Liver (tissue), 9 donors: Measurements from ENCODE around the gene ZNF148. TPM values are rescaled to one million over a fixed set of nuclear protein-coding genes. Genes with fewer than 3 reads are reported as not detected.

ENCODE experiments used
- DNase-seq: peaks from one replicate; pipeline ENCODE4 v3.0.0-alpha.2; 2017; ENCODE audit warnings: low spot score
- H3K27ac ChIP-seq, 2 donors: one replicate each; pipeline ENCODE4 v1.7.0; 2013; ENCODE audit warnings: inconsistent platforms in 2 of 2, low read length in 2 of 2, control low read depth in 1 of 2, low read depth in 1 of 2, mild to moderate bottlenecking in 1 of 2
- H3K27me3 ChIP-seq, 4 donors: one replicate each; pipeline versions ENCODE4 v1.6.1 to v1.7.0; 2013; ENCODE audit warnings: low read length in 3 of 4, inconsistent platforms in 1 of 4, mild to moderate bottlenecking in 1 of 4, moderate library complexity in 1 of 4; ENCODE audit not compliant: control insufficient read depth in 4 of 4, insufficient read depth in 4 of 4
- H3K36me3 ChIP-seq, 4 donors: one replicate each; pipeline versions ENCODE4 v1.6.1 to v1.7.0; 2013; ENCODE audit warnings: low read length in 3 of 4, mild to moderate bottlenecking in 3 of 4, low read depth in 1 of 4, moderate library complexity in 1 of 4; ENCODE audit not compliant: control insufficient read depth in 4 of 4, insufficient read depth in 3 of 4
- H3K4me1 ChIP-seq, 4 donors: one replicate each; pipeline versions ENCODE4 v1.6.1 to v1.7.0; 2013; ENCODE audit warnings: low read length in 3 of 4, mild to moderate bottlenecking in 3 of 4, moderate library complexity in 1 of 4; ENCODE audit not compliant: control insufficient read depth in 4 of 4, insufficient read depth in 4 of 4
- H3K4me3 ChIP-seq, 3 donors: one replicate each; pipeline versions ENCODE4 v1.6.1 to v1.7.0; 2013; ENCODE audit warnings: low read length in 3 of 3, control low read depth in 1 of 3, low read depth in 1 of 3, mild to moderate bottlenecking in 1 of 3
- H3K9ac ChIP-seq, 2 donors: one replicate each; pipeline ENCODE4 v1.7.0; 2013; ENCODE audit warnings: low read length in 2 of 2, mild to moderate bottlenecking in 2 of 2, moderate library complexity in 2 of 2, control low read depth in 1 of 2, low read depth in 1 of 2
- H3K9me3 ChIP-seq, 4 donors: one replicate each; pipeline versions ENCODE4 v1.6.1 to v1.7.0; 2013; ENCODE audit warnings: low read length in 3 of 4; ENCODE audit not compliant: control insufficient read depth in 4 of 4
- ATF3 ChIP-seq: IDR thresholded peaks from 2 replicates; pipeline ENCODE4 v1.6.1; 2016; ENCODE audit warnings: antibody characterized with exemption
- CTCF ChIP-seq: fragments of 150-350 bp; IDR thresholded peaks from 2 replicates; pipeline ENCODE4 v1.5.1; 2017; ENCODE audit warnings: improper control_type of control experiment, low read depth, low read length; ENCODE audit not compliant: missing input control
- EGR1 ChIP-seq, 2 donors: IDR thresholded peaks; 2 replicates each; pipeline ENCODE4 v1.6.1; 2016 to 2018; ENCODE audit warnings: antibody characterized with exemption in 2 of 2, low read depth in 2 of 2
- FOXA1 ChIP-seq: IDR thresholded peaks from 2 replicates; pipeline ENCODE4 v1.6.1; 2016; ENCODE audit warnings: antibody characterized with exemption
- FOXA2 ChIP-seq: IDR thresholded peaks from 2 replicates; pipeline ENCODE4 v1.6.1; 2016; ENCODE audit warnings: antibody characterized with exemption
- GABPA ChIP-seq, 2 donors: IDR thresholded peaks in 1 of 2; conservative IDR thresholded peaks in 1 of 2; 2 replicates each; pipeline ENCODE4 v1.6.1; 2016; ENCODE audit warnings: antibody characterized with exemption in 2 of 2, mild to moderate bottlenecking in 1 of 2, moderate library complexity in 1 of 2
- HNF4A ChIP-seq, 2 donors: conservative IDR thresholded peaks; 2 replicates each; pipeline ENCODE4 v1.6.1; 2016; ENCODE audit warnings: antibody characterized with exemption in 2 of 2, mild to moderate bottlenecking in 2 of 2
- HNF4G ChIP-seq: IDR thresholded peaks from 2 replicates; pipeline ENCODE4 v1.6.1; 2016; ENCODE audit warnings: antibody characterized with exemption
- JUND ChIP-seq, 2 donors: IDR thresholded peaks; 2 replicates each; pipeline ENCODE4 v1.6.1; 2016; ENCODE audit warnings: antibody characterized with exemption in 2 of 2
- NR2F2 ChIP-seq: IDR thresholded peaks from 2 replicates; pipeline ENCODE4 v1.6.1; 2016; ENCODE audit warnings: antibody characterized with exemption
- RXRA ChIP-seq, 2 donors: IDR thresholded peaks; 2 replicates each; pipeline ENCODE4 v1.6.1; 2017 to 2018; ENCODE audit warnings: antibody characterized with exemption in 2 of 2, mild to moderate bottlenecking in 1 of 2
- SP1 ChIP-seq: IDR thresholded peaks from 2 replicates; pipeline ENCODE4 v1.6.1; 2018; ENCODE audit warnings: antibody characterized with exemption, mild to moderate bottlenecking
- YY1 ChIP-seq: IDR thresholded peaks from 2 replicates; pipeline ENCODE4 v1.6.1; 2016; ENCODE audit warnings: antibody characterized with exemption, mild to moderate bottlenecking
- WGBS: extraction: QIAGEN DNeasy Blood & Tissue Kit; methylation state at CpG from one replicate; pipeline ENCODE4 v1.1.7; 2013; 5-methylcytosine and 5-hydroxymethylcytosine counted together
- polyA plus RNA-seq, 2 donors: library from polyadenylated mRNA; stranded (reverse) in 1 of 2; unstranded in 1 of 2; fragments of 200-250 nt in 1 of 2; fragments of >200 nt in 1 of 2; fragmentation: Nextera tagmentation in 1 of 2; extraction: Ambion mirVana in 1 of 2; gene quantifications; one replicate each; pipeline versions ENCODE4 v1.2.1 to v1.2.3, GENCODE V29; 2013 to 2015
- total RNA-seq, 2 donors: library from RNA; depleted of rRNA; stranded (reverse); fragments of >200 nt; gene quantifications; one replicate each; pipeline ENCODE4 v1.2.3, GENCODE V29; 2014
- TF ChIP-seq, protein P1 (sequence below): IDR thresholded peaks from 2 replicates; pipeline ENCODE4 v1.6.1; 2016; ENCODE audit warnings: antibody characterized with exemption
- TF ChIP-seq, protein P2 (sequence below): IDR thresholded peaks from 2 replicates; pipeline ENCODE4 v1.6.1; 2016; ENCODE audit warnings: antibody characterized with exemption, mild to moderate bottlenecking
- donor health status: healthy.
- donor health status: healthy.
- donor health status: healthy.
- donor health status: healthy.
- donor health status: healthy.

ZNF148 gene
- total and polyA plus RNA-seq, 4 donors = 4.0 to 20.3 (median 17.1) TPM

DNA sequence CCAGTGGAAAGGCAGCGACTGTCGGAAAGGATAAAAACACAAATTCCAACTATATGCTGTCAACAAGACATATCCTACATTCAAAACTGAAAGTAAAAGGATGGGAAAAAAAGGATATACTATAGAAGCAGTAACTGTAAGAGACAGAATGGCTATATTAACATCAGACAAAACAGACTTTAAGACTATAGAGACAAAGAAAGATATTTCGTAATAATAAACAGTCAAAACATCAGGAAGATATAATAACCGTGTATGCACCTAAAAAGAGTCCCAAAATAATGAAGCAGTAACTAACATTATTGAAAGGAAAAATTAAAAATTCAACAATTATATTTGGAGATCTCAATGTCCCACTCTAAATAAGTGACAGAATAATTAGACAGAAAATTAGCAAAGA is 48.2 kb downstream of the ZNF148 start:
- Histone ChIP-seq H3K4me3 (no peak overlapping the region), H3K9me3 (no peaks in the 10 kb centered on the region), H3K9ac (no peak overlapping the region), H3K27me3 (no peaks in the 10 kb centered on the region), H3K27ac (no peak overlapping the region), H3K4me1 (no peaks in the 10 kb centered on the region), H3K36me3 (peaks cover 0 to 4% (median under 1%) of the 10 kb centered on the region in 4 donors)
- no peak for DNase-seq
- WGBS = 84% methylated on average over 4 of the region's 4 CpGs
- no peak for TF ChIP-seq JUND (IDR thresholded peaks at IDR 0.05)
- no peak for TF ChIP-seq HNF4G
- no peak for TF ChIP-seq HNF4A (conservative IDR thresholded peaks at IDR 0.05)
- TF ChIP-seq YY1 = no peak
- no peak for TF ChIP-seq EGR1 (IDR thresholded peaks at IDR 0.05; ENCODE audit: low read depth in 2 of 2)
- TF ChIP-seq NR2F2 = no peak

DNA sequence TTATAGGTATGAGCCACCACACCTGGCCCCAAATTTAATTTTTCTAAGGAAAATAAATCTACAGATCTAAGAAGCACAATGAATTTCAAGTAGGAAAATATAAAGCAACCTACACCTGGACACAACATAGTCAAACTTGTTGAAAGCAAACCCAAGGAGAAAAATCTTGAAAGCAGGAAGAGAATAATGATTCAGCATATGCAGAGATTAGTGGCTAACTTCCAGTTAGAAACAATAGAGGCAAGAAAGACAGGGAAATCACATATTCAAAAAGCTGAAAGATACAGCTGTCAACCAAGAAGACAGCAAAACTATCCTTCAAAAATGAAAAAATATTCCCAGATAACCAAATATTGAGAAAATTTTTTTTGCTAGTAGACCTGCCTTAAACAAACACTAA is 49.4 kb downstream of the ZNF148 start:
- Histone ChIP-seq H3K27me3 (no peaks in the 10 kb centered on the region), H3K4me1 (no peaks in the 10 kb centered on the region), H3K9me3 (no peaks in the 10 kb centered on the region), H3K9ac (no peak overlapping the region), H3K4me3 (no peak overlapping the region), H3K27ac (no peak overlapping the region), H3K36me3 (peaks cover 0 to 4% (median under 1%) of the 10 kb centered on the region in 4 donors)
- no peak for TF ChIP-seq GABPA (IDR thresholded peaks at IDR 0.05 in 1 of 2, conservative IDR thresholded peaks at IDR 0.05 in 1 of 2)
- TF ChIP-seq SP1 = no peak
- TF ChIP-seq FOXA1 = no peak
- no peak for TF ChIP-seq RXRA (IDR thresholded peaks at IDR 0.05)
- TF ChIP-seq NR2F2 = no peak
- no peak for TF ChIP-seq ATF3
- TF ChIP-seq FOXA2 = no peak
- TF ChIP-seq YY1 = no peak
- TF ChIP-seq, protein P1, sequence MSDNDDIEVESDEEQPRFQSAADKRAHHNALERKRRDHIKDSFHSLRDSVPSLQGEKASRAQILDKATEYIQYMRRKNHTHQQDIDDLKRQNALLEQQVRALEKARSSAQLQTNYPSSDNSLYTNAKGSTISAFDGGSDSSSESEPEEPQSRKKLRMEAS = no peak
- TF ChIP-seq, protein P2, sequence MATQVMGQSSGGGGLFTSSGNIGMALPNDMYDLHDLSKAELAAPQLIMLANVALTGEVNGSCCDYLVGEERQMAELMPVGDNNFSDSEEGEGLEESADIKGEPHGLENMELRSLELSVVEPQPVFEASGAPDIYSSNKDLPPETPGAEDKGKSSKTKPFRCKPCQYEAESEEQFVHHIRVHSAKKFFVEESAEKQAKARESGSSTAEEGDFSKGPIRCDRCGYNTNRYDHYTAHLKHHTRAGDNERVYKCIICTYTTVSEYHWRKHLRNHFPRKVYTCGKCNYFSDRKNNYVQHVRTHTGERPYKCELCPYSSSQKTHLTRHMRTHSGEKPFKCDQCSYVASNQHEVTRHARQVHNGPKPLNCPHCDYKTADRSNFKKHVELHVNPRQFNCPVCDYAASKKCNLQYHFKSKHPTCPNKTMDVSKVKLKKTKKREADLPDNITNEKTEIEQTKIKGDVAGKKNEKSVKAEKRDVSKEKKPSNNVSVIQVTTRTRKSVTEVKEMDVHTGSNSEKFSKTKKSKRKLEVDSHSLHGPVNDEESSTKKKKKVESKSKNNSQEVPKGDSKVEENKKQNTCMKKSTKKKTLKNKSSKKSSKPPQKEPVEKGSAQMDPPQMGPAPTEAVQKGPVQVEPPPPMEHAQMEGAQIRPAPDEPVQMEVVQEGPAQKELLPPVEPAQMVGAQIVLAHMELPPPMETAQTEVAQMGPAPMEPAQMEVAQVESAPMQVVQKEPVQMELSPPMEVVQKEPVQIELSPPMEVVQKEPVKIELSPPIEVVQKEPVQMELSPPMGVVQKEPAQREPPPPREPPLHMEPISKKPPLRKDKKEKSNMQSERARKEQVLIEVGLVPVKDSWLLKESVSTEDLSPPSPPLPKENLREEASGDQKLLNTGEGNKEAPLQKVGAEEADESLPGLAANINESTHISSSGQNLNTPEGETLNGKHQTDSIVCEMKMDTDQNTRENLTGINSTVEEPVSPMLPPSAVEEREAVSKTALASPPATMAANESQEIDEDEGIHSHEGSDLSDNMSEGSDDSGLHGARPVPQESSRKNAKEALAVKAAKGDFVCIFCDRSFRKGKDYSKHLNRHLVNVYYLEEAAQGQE = no peak
- TF ChIP-seq CTCF = no peak
- TF ChIP-seq HNF4A (conservative IDR thresholded peaks at IDR 0.05) = no peak
- DNase-seq = no peak
